Measurements from ENCODE around the gene LDLRAD4.
"Not testable (repeated sequence)": the region's sequence is repeated elsewhere in the genome, so short reads cannot be mapped to it uniquely, and the experiment has no call there.

LDLRAD4 gene

GRCh38 chr18:13681701-13682100, 463.1 kb downstream of the LDLRAD4 start:
- DNase-seq (ENCODE audit: low spot score) = peak; percentile 44

GRCh38 chr18:13684546-13684945, 466.0 kb downstream of the LDLRAD4 start:
- DNase-seq (ENCODE audit: low spot score) = no peak

- DNase-seq (ENCODE audit: low spot score) = no peak
Measured at GRCh38 chr18:13688191-13689136, 469.9 kb downstream of the LDLRAD4 start.

GRCh38 chr18:13690060-13690459, 471.5 kb downstream of the LDLRAD4 start:
- not testable (repeated sequence) for DNase-seq (ENCODE audit: low spot score)

- DNase-seq (ENCODE audit: low spot score) = not testable (repeated sequence)
Measured at GRCh38 chr18:13695337-13695736, 476.8 kb downstream of the LDLRAD4 start.

GRCh38 chr18:13696961-13697360, 478.4 kb downstream of the LDLRAD4 start:
- DNase-seq (ENCODE audit: low spot score) = no peak

- DNase-seq (ENCODE audit: low spot score) = no peak
Measured at GRCh38 chr18:13700153-13700552, 481.6 kb downstream of the LDLRAD4 start.
